Esophagus squamous epithelium (tissue), 5 donors: ENCODE results near the gene GPC5. TPM values are rescaled to one million over a fixed set of nuclear protein-coding genes. Genes with fewer than 3 reads are reported as not detected.

Source experiments
- DNase-seq: peaks from one replicate; lab custom pipeline; 2025; lab: John Stamatoyannopoulos, UW
- H3K27ac ChIP-seq, 4 donors: fragments of 200-600 bp; sonication (generic); one replicate each; pipeline ENCODE4 v1.5.1; 2016 to 2019; ENCODE audit warnings: mild to moderate bottlenecking in 1 of 4
- H3K27me3 ChIP-seq, 4 donors: fragments of 200-600 bp; sonication (generic); 1 replicate in 3 of 4; 2 replicates in 1 of 4; pipeline versions ENCODE4 v1.5.1 to v1.6.0; 2017 to 2021; ENCODE audit warnings: antibody characterized with exemption in 1 of 4
- H3K36me3 ChIP-seq, 3 donors: fragments of 200-600 bp; sonication (generic); one replicate each; pipeline ENCODE4 v1.5.1; 2016 to 2019
- H3K4me1 ChIP-seq, 3 donors: fragments of 200-600 bp; sonication (generic); one replicate each; pipeline ENCODE4 v1.5.1; 2017 to 2019
- H3K4me3 ChIP-seq, 4 donors: fragments of 200-600 bp; sonication (generic); 1 replicate in 3 of 4; 2 replicates in 1 of 4; pipeline ENCODE4 v1.5.1; 2016 to 2019; ENCODE audit warnings: mild to moderate bottlenecking in 2 of 4, moderate library complexity in 1 of 4
- H3K9me3 ChIP-seq, 3 donors: fragments of 200-600 bp; sonication (generic); one replicate each; pipeline ENCODE4 v1.5.1; 2016 to 2019
- POLR2A ChIP-seq, 4 donors: fragments of 450-650 bp; IDR thresholded peaks; one replicate each; pipeline ENCODE4 v1.6.1; 2017; ENCODE audit warnings: antibody characterized with exemption in 4 of 4, mild to moderate bottlenecking in 4 of 4, moderate library complexity in 3 of 4
- WGBS, 2 donors: methylation state at CpG; one replicate each; pipeline ENCODE4 v1.1.5; 2018; 5-methylcytosine and 5-hydroxymethylcytosine counted together
- intact Hi-C: fragments of 100-400 bp; cut with DNase I; formaldehyde crosslinking; loops from one replicate; pipeline ENCODE4 v1.15.0; 2022
- total RNA-seq, 4 donors: library from RNA; depleted of rRNA; stranded (reverse); fragments of >200 nt; gene quantifications; one replicate each; pipeline ENCODE4 v1.1.0, GENCODE V29; 2016
- TF ChIP-seq, protein P1 (sequence below), 6 experiments: fragments of 450-650 bp in 4 of 6; fragments of 200-600 bp in 2 of 6; sonication (generic) in 2 of 6; IDR thresholded peaks; one replicate each; pipeline ENCODE4 v1.5.1; 2016 to 2019; ENCODE audit warnings: antibody characterized with exemption in 6 of 6, mild to moderate bottlenecking in 4 of 6, moderate library complexity in 4 of 6
- donor health status: DM: yes; HTN: yes; CAD: no.

Gene GPC5
- total RNA-seq, 4 donors from 2014 or later = not detected

DNA sequence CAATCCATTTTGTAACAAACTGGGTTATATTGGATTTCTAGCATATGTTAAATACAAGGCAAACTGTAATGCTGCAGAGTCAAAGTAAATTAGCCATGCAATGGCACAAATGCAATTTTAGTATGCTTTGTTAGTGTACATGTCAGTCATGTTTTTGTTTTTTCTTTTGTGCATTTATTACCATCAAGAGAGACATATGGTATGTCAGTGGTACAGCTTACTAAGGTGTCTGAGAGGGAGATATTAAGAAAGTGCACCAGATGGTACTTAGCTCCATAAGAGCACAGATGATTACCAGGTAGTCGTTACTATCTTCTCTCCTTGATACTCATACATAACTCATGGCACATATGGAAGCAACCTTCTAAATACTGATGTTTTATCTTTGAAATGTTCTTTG lies 550.3 kb downstream of the GPC5 start:
- DNase-seq = no peak
- Histone ChIP-seq H3K36me3 (no peaks in the 10 kb centered on the region), H3K27ac (no peak overlapping the region), H3K9me3 (no peaks in the 10 kb centered on the region), H3K4me1 (no peaks in the 10 kb centered on the region), H3K27me3 (no peaks in the 10 kb centered on the region), H3K4me3 (no peak overlapping the region)
- intact Hi-C loops = no loop called here
- WGBS, 2 donors = 50 to 67% methylated on average over 1 of the region's 1 CpG
- TF ChIP-seq, protein P1, sequence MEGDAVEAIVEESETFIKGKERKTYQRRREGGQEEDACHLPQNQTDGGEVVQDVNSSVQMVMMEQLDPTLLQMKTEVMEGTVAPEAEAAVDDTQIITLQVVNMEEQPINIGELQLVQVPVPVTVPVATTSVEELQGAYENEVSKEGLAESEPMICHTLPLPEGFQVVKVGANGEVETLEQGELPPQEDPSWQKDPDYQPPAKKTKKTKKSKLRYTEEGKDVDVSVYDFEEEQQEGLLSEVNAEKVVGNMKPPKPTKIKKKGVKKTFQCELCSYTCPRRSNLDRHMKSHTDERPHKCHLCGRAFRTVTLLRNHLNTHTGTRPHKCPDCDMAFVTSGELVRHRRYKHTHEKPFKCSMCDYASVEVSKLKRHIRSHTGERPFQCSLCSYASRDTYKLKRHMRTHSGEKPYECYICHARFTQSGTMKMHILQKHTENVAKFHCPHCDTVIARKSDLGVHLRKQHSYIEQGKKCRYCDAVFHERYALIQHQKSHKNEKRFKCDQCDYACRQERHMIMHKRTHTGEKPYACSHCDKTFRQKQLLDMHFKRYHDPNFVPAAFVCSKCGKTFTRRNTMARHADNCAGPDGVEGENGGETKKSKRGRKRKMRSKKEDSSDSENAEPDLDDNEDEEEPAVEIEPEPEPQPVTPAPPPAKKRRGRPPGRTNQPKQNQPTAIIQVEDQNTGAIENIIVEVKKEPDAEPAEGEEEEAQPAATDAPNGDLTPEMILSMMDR (IDR thresholded peaks at IDR 0.05) = no peak
- TF ChIP-seq POLR2A (IDR thresholded peaks at IDR 0.05) = no peak

DNA sequence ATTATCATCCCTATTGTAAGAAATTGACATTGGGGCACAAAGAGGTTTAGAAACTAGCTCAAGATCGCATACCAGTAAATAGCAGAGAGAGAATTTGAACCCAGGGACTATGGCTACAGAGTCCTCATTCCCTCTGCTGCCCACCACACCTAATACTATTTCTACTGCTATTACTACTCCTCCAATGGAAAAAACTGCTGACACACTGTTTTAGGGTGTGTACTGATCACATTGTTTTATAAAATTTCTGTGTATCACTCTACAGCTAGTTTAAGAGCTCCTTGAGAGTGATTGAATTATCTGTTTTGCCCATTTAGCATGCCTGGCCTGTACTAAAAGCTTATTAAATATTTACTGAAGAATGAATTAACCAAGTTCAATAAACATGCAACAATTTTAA lies 552.4 kb downstream of the GPC5 start:
- 63 to 70% methylated on average over 1 of the region's 1 CpG for WGBS, 2 donors
- H3K27ac ChIP-seq = no peak overlapping the region
- no peaks in the 10 kb centered on the region for H3K36me3 ChIP-seq
- H3K27me3 ChIP-seq = no peaks in the 10 kb centered on the region
- no peak overlapping the region for H3K4me3 ChIP-seq
- peaks cover 0 to 4% (median 0%) of the 10 kb centered on the region in 3 donors for H3K9me3 ChIP-seq
- TF ChIP-seq, protein P1 (IDR thresholded peaks at IDR 0.05) = no peak
- no peak for TF ChIP-seq POLR2A (IDR thresholded peaks at IDR 0.05)
- no peak for DNase-seq
- H3K4me1 ChIP-seq = no peaks in the 10 kb centered on the region
- intact Hi-C loops = no loop called here

DNA sequence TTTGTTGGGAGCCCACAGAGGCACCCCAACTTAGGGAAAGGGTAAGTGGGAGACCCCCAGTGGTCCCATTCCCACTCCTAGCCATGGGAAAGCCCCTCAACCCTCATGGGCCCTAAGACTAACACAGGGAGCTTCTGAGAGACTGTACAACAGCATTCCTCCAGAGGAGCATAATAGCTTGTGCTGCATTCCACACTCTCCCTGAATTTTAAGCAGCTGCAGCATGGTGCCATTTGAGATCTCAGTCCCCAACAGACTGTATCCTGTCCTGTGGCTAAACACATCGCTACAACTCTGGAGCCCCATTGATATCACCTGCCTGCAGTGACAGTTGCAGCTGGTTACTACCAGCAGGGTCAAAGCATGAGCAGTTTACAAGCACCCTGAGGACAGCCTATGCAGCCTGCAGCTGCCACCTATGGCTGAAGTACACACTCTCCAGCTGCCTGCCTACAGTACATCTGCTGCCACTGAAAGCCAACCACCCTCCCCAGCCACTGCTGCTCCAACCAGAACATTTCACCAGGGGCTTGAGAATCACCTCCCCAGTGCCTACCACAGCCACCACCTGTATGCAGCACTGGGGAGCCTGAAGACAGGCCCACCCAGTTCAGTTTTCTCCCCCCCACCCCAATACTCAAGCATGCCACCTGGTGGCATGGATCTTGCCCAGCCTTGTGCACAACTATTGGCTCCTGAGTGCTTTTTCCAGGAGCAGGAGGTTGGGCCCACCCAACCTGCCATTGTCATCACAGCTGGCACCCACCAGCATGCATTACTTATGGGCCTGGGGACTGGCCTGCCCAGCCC lies 557.3 kb downstream of the GPC5 start:
- 100% methylated on average over 1 of the region's 1 CpG for WGBS, 2 donors
- no peak for TF ChIP-seq POLR2A (IDR thresholded peaks at IDR 0.05)
- TF ChIP-seq, protein P1 (IDR thresholded peaks at IDR 0.05) = no peak

DNA sequence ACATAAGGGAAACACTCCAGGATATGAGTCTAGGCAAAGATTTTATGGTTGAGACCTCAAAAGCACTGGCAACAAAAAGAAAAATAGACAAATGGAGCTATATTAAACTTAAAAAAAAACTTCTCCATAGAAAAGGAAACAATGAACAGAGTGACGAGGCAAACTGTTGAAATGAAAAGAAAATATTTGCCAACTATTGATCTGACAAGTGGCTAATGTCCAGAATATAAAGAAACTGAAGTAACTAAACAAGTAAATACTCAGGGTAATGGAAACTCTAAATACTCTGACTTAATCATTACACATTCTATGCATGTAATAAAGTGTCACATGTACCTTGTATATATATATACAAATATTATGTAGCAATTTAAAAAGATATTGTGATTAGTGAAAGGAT lies 562.5 kb downstream of the GPC5 start:
- no peaks in the 10 kb centered on the region for H3K27me3 ChIP-seq
- H3K4me1 ChIP-seq = no peaks in the 10 kb centered on the region
- intact Hi-C loops = no loop called here
- TF ChIP-seq, protein P1 (IDR thresholded peaks at IDR 0.05) = no peak
- no peak for TF ChIP-seq POLR2A (IDR thresholded peaks at IDR 0.05)
- no peak overlapping the region for H3K27ac ChIP-seq
- DNase-seq = no peak
- H3K36me3 ChIP-seq = no peaks in the 10 kb centered on the region
- H3K4me3 ChIP-seq = no peak overlapping the region
- 26 to 44% methylated on average over 1 of the region's 1 CpG for WGBS, 2 donors
- peaks cover 0 to 10% (median 0%) of the 10 kb centered on the region in 3 donors for H3K9me3 ChIP-seq

More for the DNA sequence above, 557.3 kb downstream of the GPC5 start:
- H3K36me3 ChIP-seq = no peaks in the 10 kb centered on the region
- H3K27ac ChIP-seq = no peak overlapping the region
- no peaks in the 10 kb centered on the region for H3K4me1 ChIP-seq
- DNase-seq = no peak
- H3K9me3 ChIP-seq = peaks cover 0 to 10% (median 0%) of the 10 kb centered on the region in 3 donors
- intact Hi-C loops = no loop called here
- H3K4me3 ChIP-seq = no peak overlapping the region
- H3K27me3 ChIP-seq = no peaks in the 10 kb centered on the region

DNA sequence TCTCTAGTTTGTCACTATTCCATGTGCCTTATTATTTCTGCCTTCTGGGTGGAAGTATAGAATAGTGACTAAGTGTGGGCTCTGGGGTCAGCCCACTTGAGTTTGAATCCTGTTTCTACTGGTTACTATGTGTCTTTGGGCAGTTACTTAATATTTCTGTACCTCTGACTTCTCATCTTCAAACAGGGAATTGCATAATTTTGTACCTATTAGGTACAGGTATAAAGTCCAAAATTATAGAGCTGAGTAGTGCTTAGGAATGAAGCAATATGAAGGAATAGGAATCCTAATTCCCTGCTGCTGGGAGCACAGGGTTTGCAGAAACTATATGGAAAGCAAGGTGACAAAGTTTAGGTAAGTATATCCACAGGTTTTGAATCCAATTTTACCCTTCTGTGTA lies 564.5 kb downstream of the GPC5 start:
- no peak for DNase-seq
- Histone ChIP-seq H3K27me3 (no peaks in the 10 kb centered on the region), H3K36me3 (no peaks in the 10 kb centered on the region), H3K9me3 (peaks cover 0 to 6% (median 0%) of the 10 kb centered on the region in 3 donors), H3K4me1 (no peaks in the 10 kb centered on the region), H3K27ac (no peak overlapping the region), H3K4me3 (no peak overlapping the region)
- TF ChIP-seq, protein P1 (IDR thresholded peaks at IDR 0.05) = no peak
- TF ChIP-seq POLR2A (IDR thresholded peaks at IDR 0.05) = no peak
- intact Hi-C loops = no loop called here
